ENCODE results near the gene OSTC. TPM values are rescaled to one million over a fixed set of nuclear protein-coding genes. Genes with fewer than 3 reads are reported as not detected.

OSTC gene
- total RNA-seq, 1 experiment from 2014 or later = 105 TPM

- no peak for DNase-seq (ENCODE audit: low read depth, low spot score)
- Histone ChIP-seq H3K9me3 (ENCODE audit: control insufficient read depth in 1 of 2, insufficient read depth in 1 of 2, low read depth in 1 of 2, low read length in 2 of 2) (no peaks in the 10 kb centered on the region), H3K9me2 (ENCODE audit: insufficient read depth) (no peaks in the 10 kb centered on the region), H4K20me1 (ENCODE audit: insufficient read depth) (no peaks in the 10 kb centered on the region), H3K4me2 (ENCODE audit: low read length) (no peak overlapping the region), H3K4me3 (replicated peaks in 1 of 2; ENCODE audit: low read depth in 1 of 2, low read length in 2 of 2) (no peak overlapping the region), H3K27me3 (ENCODE audit: insufficient read depth, low read length) (no peaks in the 10 kb centered on the region), H3K36me3 (ENCODE audit: control insufficient read depth in 1 of 2, insufficient read depth in 2 of 2, low read length in 2 of 2) (no peaks in the 10 kb centered on the region), H3K9ac (ENCODE audit: low read length) (no peak overlapping the region), H3K4me1 (ENCODE audit: control insufficient read depth in 1 of 2, insufficient read depth in 2 of 2, low read length in 2 of 2) (no peaks in the 10 kb centered on the region), H3K27ac (ENCODE audit: low read depth, low read length) (no peak overlapping the region), H2AFZ (ENCODE audit: low read depth, low read length, poor library complexity, severe bottlenecking) (no peak overlapping the region), H3K79me2 (ENCODE audit: insufficient read depth, low read length) (no peaks in the 10 kb centered on the region)
- intact Hi-C loops (cut with micrococcal nuclease) = no loop called here
- ChIA-PET POLR2A (no interaction called here), RAD21 (ENCODE audit: low non-redundant PET in 1 of 2, low total read pairs in 2 of 2, uncharacterized antibody in 2 of 2, unreplicated experiment in 2 of 2) (no interaction called here), CTCF (no interaction called here)
- no peak for ATAC-seq
- no TSS peak for BruUV-seq (replicated peaks)
- no peak for TF ChIP-seq SP1 (IDR thresholded peaks at IDR 0.05; ENCODE audit: low read depth)
- TF ChIP-seq ZBTB33 (IDR thresholded peaks at IDR 0.05; ENCODE audit: extremely low read depth, insufficient replicate concordance, low read length) = no peak
- TF ChIP-seq REST (IDR thresholded peaks at IDR 0.05; ENCODE audit: low read depth) = no peak
- no peak for TF ChIP-seq POLR2A (IDR thresholded peaks at IDR 0.05; ENCODE audit: borderline replicate concordance, extremely low read depth, insufficient read depth, insufficient read length)
These were observed 52.6 kb downstream of the OSTC start for GRCh38 chr4:108702960-108703359.
